GM23338 (cell line): ENCODE measurements around the gene PLEKHG4B.

ENCODE experiments used
- EZH2phosphoT487 ChIP-seq: fragments of 200-600 bp; sonication (generic); IDR thresholded peaks from one replicate; pipeline ENCODE4 v1.8.1; 2018; ENCODE audit warnings: antibody characterized with exemption; ENCODE audit not compliant: unreplicated experiment
- NANOG ChIP-seq: IDR thresholded peaks from 2 replicates; pipeline ENCODE4 v1.6.1; 2016; ENCODE audit warnings: antibody characterized with exemption, borderline replicate concordance
- POLR2AphosphoS5 ChIP-seq: IDR thresholded peaks from 2 replicates; pipeline ENCODE4 v1.6.1; 2016; ENCODE audit warnings: antibody characterized with exemption, low read depth
- STAT1 ChIP-seq: IDR thresholded peaks from one replicate; pipeline ENCODE4 v1.6.1; 2016; ENCODE audit warnings: antibody characterized with exemption; ENCODE audit not compliant: unreplicated experiment
- TF ChIP-seq, protein P1 (sequence below), 2 experiments: fragments of 200-600 bp in 1 of 2; sonication (generic) in 1 of 2; conservative IDR thresholded peaks; 2 replicates each; pipeline versions ENCODE4 v1.5.1 to v1.6.1; 2016 to 2017; ENCODE audit warnings: antibody characterized with exemption in 2 of 2, low read depth in 2 of 2, mild to moderate bottlenecking in 2 of 2, moderate library complexity in 1 of 2
- TF ChIP-seq, protein P2 (sequence below): IDR thresholded peaks from one replicate; pipeline ENCODE4 v1.6.1; 2018; ENCODE audit warnings: antibody characterized with exemption; ENCODE audit not compliant: unreplicated experiment

DNA sequence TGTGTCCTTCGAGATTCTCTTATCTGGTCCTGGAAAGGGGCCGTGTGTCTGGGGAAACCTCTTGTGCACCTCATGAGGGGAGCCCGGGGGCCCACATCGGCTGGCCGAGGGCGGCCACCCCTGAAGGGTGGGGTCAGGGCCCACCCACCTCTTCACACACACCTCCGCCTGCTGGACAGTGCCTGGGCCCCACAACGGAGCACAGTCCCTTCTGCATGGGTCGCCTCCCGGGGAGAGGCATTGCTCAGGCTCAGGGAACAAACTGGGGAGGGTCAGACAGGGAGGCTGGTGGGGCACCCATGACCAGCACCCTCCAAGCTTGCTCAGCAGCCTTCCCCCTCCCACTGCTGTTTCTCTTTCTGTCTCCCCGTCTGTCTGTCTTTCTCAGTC is 98.0 kb downstream of the PLEKHG4B start:
- TF ChIP-seq POLR2AphosphoS5 (no peak), STAT1 (no peak), EZH2phosphoT487 (no peak), NANOG (no peak)
- TF ChIP-seq, protein P1, sequence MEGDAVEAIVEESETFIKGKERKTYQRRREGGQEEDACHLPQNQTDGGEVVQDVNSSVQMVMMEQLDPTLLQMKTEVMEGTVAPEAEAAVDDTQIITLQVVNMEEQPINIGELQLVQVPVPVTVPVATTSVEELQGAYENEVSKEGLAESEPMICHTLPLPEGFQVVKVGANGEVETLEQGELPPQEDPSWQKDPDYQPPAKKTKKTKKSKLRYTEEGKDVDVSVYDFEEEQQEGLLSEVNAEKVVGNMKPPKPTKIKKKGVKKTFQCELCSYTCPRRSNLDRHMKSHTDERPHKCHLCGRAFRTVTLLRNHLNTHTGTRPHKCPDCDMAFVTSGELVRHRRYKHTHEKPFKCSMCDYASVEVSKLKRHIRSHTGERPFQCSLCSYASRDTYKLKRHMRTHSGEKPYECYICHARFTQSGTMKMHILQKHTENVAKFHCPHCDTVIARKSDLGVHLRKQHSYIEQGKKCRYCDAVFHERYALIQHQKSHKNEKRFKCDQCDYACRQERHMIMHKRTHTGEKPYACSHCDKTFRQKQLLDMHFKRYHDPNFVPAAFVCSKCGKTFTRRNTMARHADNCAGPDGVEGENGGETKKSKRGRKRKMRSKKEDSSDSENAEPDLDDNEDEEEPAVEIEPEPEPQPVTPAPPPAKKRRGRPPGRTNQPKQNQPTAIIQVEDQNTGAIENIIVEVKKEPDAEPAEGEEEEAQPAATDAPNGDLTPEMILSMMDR (conservative IDR thresholded peaks at IDR 0.05; ENCODE audit: low read depth in 2 of 2): no peak
- TF ChIP-seq, protein P2, sequence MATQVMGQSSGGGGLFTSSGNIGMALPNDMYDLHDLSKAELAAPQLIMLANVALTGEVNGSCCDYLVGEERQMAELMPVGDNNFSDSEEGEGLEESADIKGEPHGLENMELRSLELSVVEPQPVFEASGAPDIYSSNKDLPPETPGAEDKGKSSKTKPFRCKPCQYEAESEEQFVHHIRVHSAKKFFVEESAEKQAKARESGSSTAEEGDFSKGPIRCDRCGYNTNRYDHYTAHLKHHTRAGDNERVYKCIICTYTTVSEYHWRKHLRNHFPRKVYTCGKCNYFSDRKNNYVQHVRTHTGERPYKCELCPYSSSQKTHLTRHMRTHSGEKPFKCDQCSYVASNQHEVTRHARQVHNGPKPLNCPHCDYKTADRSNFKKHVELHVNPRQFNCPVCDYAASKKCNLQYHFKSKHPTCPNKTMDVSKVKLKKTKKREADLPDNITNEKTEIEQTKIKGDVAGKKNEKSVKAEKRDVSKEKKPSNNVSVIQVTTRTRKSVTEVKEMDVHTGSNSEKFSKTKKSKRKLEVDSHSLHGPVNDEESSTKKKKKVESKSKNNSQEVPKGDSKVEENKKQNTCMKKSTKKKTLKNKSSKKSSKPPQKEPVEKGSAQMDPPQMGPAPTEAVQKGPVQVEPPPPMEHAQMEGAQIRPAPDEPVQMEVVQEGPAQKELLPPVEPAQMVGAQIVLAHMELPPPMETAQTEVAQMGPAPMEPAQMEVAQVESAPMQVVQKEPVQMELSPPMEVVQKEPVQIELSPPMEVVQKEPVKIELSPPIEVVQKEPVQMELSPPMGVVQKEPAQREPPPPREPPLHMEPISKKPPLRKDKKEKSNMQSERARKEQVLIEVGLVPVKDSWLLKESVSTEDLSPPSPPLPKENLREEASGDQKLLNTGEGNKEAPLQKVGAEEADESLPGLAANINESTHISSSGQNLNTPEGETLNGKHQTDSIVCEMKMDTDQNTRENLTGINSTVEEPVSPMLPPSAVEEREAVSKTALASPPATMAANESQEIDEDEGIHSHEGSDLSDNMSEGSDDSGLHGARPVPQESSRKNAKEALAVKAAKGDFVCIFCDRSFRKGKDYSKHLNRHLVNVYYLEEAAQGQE: no peak
